ENCODE results near the gene CMIP. TPM values are rescaled to one million over a fixed set of nuclear protein-coding genes. Genes with fewer than 3 reads are reported as not detected.

The CMIP gene
- total RNA-seq, 1 experiment from 2014 or later, result 25.7 TPM

DNA sequence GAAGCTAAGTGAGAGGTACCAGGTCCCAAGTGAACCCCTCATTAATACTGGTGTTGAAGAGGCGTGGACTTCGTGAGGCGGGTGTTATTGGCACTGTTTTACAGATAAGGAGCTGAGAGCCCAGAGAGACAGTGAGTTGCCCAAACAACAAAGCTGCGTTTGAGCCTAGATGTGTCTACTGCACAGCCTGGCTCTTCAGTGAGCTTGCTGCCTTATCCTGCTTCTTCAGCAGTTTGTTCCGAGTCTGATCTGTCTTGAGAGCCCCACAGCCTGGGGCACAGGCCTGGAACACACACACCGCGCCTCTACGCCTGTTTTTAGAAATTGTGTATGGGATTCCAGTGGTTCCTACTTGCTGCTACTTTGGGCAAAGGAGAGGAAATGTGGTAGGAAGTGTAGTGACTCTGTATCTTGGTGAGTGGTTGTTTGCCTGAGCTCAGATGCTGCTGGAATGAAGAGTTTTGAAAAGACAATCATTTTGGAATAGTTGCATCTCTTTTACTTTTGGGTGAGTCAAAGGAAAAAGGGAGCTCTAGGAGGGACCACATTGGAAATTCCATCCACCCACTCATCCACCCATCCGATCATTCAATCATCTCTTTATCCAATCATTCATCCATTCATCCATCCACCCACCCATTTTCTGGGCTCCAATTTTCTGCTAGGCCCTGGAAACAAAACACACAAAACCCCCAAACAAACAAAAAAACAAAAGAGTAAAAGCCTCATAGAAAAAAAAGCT lies 312.2 kb downstream of the CMIP start:
- Histone ChIP-seq H3K36me3 (ENCODE audit: low read depth, low read length) (no peaks in the 10 kb centered on the region), H3K27me3 (ENCODE audit: low read length) (no peaks in the 10 kb centered on the region), H3K4me1 (ENCODE audit: insufficient read depth, low read length) (peaks cover 4% of the 10 kb centered on the region; the same call in 1 of the 2 replicates), H3K4me3 (ENCODE audit: low read length) (no peak overlapping the region), H3K4me2 (ENCODE audit: low read length) (no peak overlapping the region), H3K79me2 (ENCODE audit: low read length) (no peaks in the 10 kb centered on the region), H2AFZ (ENCODE audit: low read length) (no peak overlapping the region), H3F3A (ENCODE audit: low read length, unreplicated experiment) (no peaks in the 10 kb centered on the region), H3K9ac (ENCODE audit: low read length) (no peak overlapping the region), H4K20me1 (ENCODE audit: low read length) (no peaks in the 10 kb centered on the region), H3K27ac (ENCODE audit: low read length) (no peak overlapping the region), H3K9me3 (ENCODE audit: low read length) (no peaks in the 10 kb centered on the region), H3K9me2 (replicated peaks; ENCODE audit: low read length) (no peaks in the 10 kb centered on the region)
- POLR2A ChIA-PET (ENCODE audit: unreplicated experiment), result no interaction called here
- DNase-seq (no peak), ATAC-seq (no peak)
- no TSS peak for BruUV-seq (replicated peaks)
- TF ChIP-seq, protein P1, sequence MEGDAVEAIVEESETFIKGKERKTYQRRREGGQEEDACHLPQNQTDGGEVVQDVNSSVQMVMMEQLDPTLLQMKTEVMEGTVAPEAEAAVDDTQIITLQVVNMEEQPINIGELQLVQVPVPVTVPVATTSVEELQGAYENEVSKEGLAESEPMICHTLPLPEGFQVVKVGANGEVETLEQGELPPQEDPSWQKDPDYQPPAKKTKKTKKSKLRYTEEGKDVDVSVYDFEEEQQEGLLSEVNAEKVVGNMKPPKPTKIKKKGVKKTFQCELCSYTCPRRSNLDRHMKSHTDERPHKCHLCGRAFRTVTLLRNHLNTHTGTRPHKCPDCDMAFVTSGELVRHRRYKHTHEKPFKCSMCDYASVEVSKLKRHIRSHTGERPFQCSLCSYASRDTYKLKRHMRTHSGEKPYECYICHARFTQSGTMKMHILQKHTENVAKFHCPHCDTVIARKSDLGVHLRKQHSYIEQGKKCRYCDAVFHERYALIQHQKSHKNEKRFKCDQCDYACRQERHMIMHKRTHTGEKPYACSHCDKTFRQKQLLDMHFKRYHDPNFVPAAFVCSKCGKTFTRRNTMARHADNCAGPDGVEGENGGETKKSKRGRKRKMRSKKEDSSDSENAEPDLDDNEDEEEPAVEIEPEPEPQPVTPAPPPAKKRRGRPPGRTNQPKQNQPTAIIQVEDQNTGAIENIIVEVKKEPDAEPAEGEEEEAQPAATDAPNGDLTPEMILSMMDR (conservative IDR thresholded peaks at IDR 0.05; ENCODE audit: low read depth, low read length), result no peak
- TF ChIP-seq EZH2phosphoT487 (IDR thresholded peaks at IDR 0.05; ENCODE audit: borderline replicate concordance, low read length) (no peak), EZH2 (IDR thresholded peaks at IDR 0.05; ENCODE audit: low read length, unreplicated experiment) (no peak)
- intact Hi-C loops (cut with micrococcal nuclease), result no loop called here
- CTCF ChIA-PET, result interaction anchor here (0.8 kb wide), 1 partner anchor 12 kb away, joined by 3 read pairs; no protein-coding TSS in a partner anchor

DNA sequence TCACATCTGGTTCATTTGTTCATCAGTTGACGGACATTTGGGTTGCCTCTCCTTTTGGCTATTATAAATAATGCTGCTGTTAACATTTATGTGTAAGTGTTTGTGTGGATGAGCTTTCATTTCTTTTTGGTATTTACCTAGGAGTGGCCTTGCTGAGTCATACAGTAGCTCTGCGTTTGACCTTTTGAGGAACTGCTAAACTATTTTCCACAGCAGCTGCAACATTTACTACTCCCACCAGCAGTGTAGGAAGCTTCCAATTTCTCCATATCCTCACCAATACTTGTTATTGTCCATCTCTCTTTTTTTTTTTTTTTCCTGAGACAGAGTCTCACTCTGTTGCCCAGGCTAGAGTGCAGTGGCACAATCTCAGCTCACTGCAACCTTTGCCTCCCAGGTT lies 313.8 kb downstream of the CMIP start:
- H3K9ac ChIP-seq (ENCODE audit: low read length), result no peak overlapping the region
- H3K4me2 ChIP-seq (ENCODE audit: low read length), result no peak overlapping the region
- intact Hi-C loops (cut with micrococcal nuclease), result no loop called here
- no peak overlapping the region for H3K4me3 ChIP-seq (ENCODE audit: low read length)
- H3F3A ChIP-seq (ENCODE audit: low read length, unreplicated experiment), result no peaks in the 10 kb centered on the region
- H3K27me3 ChIP-seq (ENCODE audit: low read length), result no peaks in the 10 kb centered on the region
- CTCF ChIA-PET, result interaction anchor here (0.6 to 0.7 kb wide), 2 partner anchors 10 to 115 kb away, joined by 3 to 5 read pairs; no protein-coding TSS in a partner anchor
- H3K79me2 ChIP-seq (ENCODE audit: low read length), result no peaks in the 10 kb centered on the region
- H3K27ac ChIP-seq (ENCODE audit: low read length), result peak overlapping the region; percentile 59; the same call in 1 of the 2 replicates
- no peaks in the 10 kb centered on the region for H4K20me1 ChIP-seq (ENCODE audit: low read length)
- no peaks in the 10 kb centered on the region for H3K9me3 ChIP-seq (ENCODE audit: low read length)
- no peak for TF ChIP-seq EZH2phosphoT487 (IDR thresholded peaks at IDR 0.05; ENCODE audit: borderline replicate concordance, low read length)
- TF ChIP-seq EZH2 (IDR thresholded peaks at IDR 0.05; ENCODE audit: low read length, unreplicated experiment), result no peak
- TF ChIP-seq, protein P1 (conservative IDR thresholded peaks at IDR 0.05; ENCODE audit: low read depth, low read length), result no peak
- no TSS peak for BruUV-seq (replicated peaks)
- H3K36me3 ChIP-seq (ENCODE audit: low read depth, low read length), result no peaks in the 10 kb centered on the region
- DNase-seq, result peak; percentile 74
- H2AFZ ChIP-seq (ENCODE audit: low read length), result no peak overlapping the region
- POLR2A ChIA-PET (ENCODE audit: unreplicated experiment), result interaction anchor here (0.5 to 0.7 kb wide), 2 partner anchors 19 to 47 kb away, joined by 3 to 4 read pairs; no protein-coding TSS in a partner anchor
- peaks cover 4% of the 10 kb centered on the region; the same call in 1 of the 2 replicates for H3K4me1 ChIP-seq (ENCODE audit: insufficient read depth, low read length)
- H3K9me2 ChIP-seq (replicated peaks; ENCODE audit: low read length), result no peaks in the 10 kb centered on the region
- peak; percentile 89 for ATAC-seq

Small RNA genes lying within 50 kb of the gene (microRNA-seq; reads per million reads assigned to microRNA genes)
- gene MIR6504 (ENCODE audit: unreplicated experiment), result not detected
- not detected for gene MIR7854 (ENCODE audit: unreplicated experiment)

Other genes with a start within 250 kb of the CMIP start
- gene BCO1, start 206.1 kb upstream of the CMIP start, total RNA-seq (2014; rRNA removed), result not detected in 2 replicates
- 5.3 and 5.8 TPM in 2 replicates for gene GAN, start 129.8 kb upstream of the CMIP start, total RNA-seq (2014; rRNA removed)